ENCODE results near the gene POMGNT1.

GRCh38 chr1:46183926-46184557, 14.2 kb downstream of the POMGNT1 start:
- no peak for TF ChIP-seq CTCF (conservative IDR thresholded peaks at IDR 0.05; ENCODE audit: low read length)
- no peak for TF ChIP-seq EZH2phosphoT487 (IDR thresholded peaks at IDR 0.05; ENCODE audit: borderline replicate concordance, low read depth, low read length)

Measured in OCI-LY7 (cell line).